HG03460 (cell line): Measurements from ENCODE around the gene RAB43.
"Not testable (repeated sequence)": the region's sequence is repeated elsewhere in the genome, so short reads cannot be mapped to it uniquely, and the experiment has no call there.

Experiments used
- ATAC-seq: cut with Tn5 transposase; IDR thresholded peaks from one replicate; pipeline ENCODE4 v1.9.1; 2021; ENCODE audit not compliant: unreplicated experiment

RAB43 gene

GRCh38 chr3:129100274-129100673, 21.3 kb downstream of the RAB43 start:
- no peak for ATAC-seq

DNA sequence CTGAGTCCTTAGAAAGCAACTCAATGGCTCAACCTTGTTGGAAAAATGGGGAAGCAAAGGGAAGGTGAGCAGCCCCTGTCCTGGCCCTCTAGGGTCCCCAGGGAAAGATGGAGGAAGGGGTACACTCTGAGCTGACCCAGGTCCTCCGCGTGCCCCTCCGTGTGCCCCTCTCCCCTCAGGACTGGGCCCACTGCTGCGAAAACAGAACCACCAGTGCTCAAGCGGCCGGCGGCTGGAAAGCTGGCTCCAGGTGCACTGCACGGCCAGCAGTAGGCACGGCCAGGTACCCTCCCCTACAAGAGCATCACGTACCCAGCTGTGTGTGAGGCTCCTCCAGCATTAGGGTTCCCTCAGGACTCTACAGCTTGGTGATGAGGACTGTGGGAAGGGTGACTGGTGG, 26.3 kb downstream of the RAB43 start:
- no peak for ATAC-seq

DNA sequence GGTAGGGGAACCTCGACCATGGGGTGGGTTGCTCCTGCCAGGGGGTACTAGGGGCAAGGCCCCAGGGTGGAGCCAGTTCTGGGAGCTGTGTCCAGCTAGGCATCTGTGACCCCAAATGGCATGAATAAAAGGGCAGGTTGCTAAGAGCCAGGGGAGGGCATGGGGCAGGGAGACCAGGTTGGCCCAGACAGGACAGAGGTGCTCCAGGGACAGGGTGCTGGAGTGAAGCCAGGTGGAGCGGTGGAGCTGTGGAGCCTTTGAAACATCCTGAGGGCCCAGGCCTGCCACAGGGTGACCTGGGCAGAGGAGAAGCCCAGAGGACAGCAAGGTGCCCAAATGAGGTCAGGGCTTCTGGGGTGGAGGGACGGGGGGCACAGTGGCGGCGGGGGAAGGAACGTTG, 33.3 kb downstream of the RAB43 start:
- ATAC-seq, result not testable (repeated sequence)

GRCh38 chr3:129087904-129088303, 33.7 kb downstream of the RAB43 start:
- not testable (repeated sequence) for ATAC-seq

DNA sequence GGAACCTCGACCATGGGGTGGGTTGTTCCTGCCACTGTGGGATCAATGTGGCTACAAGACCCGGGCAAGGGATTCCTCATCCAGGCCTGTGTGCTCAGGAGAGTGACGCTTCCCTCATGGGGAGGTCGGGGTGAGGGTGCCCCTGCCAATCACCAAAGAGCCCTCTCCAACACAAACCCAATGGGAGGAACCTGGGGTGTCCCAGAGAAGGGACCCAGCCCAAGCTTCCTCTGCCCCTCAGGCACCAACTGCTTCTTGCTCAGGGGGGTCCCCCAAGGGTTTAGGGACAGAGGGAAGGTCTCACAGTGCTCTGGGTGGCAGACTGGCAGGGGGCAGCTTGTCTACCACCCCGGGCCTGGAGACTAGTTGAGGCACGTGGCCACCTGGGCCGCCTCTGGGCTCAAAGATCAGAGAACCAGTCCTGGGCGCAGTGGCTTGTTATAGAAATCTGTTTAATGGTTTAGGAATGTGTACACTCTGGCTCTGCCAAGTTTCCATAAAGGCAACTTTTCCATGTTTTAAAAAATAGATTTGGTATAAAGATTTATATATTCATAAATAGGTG, 34.4 kb downstream of the RAB43 start:
- no peak for ATAC-seq

DNA sequence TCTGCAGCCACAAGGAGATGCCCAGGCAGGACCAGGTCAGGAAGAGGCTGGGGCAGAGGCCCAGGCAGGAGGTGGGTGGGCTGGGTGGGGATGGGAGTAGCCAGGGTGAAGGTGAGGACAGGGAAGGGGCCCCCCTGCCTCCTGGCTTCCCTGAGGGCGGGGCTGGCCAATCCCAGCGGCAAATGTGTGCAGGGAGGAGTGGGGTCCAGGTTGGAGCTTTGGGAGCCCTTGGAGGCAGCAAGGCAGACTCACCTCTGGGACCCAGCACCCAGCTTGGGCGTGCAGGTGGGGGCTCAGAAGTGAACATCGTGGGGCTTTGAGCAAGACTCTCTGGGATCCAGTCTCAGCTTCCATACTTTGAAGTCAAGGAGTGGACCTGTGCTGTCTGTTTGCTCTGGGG, 35.8 kb downstream of the RAB43 start:
- no peak for ATAC-seq

DNA sequence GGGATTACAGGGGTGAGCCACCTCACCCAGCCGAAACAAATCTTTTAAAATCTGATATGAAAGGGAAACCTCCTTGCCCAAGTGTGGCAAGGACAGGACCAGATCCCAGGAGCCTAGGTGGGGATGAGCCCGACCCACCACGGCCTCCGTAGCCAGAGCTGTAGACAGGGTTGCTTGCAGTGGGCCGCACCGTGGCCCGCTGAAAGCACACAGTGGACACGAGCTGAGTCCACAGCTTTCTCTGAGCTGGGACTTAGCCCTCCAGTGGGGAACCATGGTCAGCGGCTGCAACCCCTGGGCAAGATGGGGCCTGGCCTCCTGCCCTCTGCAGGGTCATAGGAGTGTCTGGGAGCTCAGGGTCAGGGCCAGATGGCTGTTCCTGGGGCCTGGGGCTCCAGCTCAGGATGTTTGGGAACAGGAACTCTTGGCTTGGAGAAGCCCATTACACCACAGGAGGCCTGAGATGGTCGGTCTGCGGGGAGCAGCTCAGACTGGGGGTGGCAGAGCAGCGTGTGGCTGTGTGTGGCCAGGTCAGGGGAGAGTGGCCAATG, 36.4 kb downstream of the RAB43 start:
- no peak for ATAC-seq

- no peak for ATAC-seq
These were observed 37.1 kb downstream of the RAB43 start for GRCh38 chr3:129084501-129084900.

GRCh38 chr3:129082026-129082425, 39.6 kb downstream of the RAB43 start:
- ATAC-seq, result no peak

DNA sequence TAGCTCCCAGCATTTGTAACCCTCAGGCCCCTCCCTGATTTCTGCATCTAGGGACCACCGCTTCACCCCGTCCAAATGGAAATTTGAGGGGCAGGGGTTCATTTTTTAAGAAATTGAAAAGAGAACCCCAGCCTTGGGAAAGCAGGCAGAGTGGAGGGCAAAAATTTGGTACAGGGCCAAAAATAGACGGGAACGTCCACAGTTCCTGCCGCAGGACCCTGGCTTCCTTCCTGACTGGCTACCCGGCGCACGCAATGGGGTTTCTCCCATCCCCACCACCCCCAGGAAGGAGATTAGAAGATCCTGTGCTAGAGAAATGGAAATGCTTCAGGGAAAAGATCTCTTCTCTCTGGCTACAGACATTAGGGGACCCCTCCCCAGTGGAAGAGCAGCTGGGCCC, 40.1 kb downstream of the RAB43 start:
- ATAC-seq, result no peak

- no peak for ATAC-seq
These were observed 43.1 kb downstream of the RAB43 start for GRCh38 chr3:129078510-129078909.

DNA sequence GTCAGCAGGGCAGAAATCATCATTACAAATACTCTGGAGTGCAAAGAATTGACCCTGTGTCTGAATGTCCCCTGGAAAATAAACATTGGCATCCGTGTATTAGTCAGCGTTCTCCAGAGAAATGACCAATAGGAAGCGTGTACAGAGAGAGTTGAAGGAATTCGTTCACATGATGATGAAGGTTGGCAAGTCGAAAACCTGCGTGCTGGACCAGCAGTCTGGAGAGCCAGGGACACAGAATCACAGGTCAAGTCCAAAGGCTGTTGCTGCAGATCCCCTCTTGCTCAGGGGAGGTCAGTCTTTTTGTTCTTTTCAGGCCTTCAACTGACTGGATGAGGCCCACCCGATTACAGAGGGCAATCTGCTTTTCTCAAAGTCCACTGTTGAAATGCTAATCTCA, 44.4 kb downstream of the RAB43 start:
- ATAC-seq, result no peak

GRCh38 chr3:129070086-129070885, 51.3 kb downstream of the RAB43 start:
- ATAC-seq, result no peak

GRCh38 chr3:129069313-129070085, 52.1 kb downstream of the RAB43 start:
- not testable (repeated sequence) for ATAC-seq

DNA sequence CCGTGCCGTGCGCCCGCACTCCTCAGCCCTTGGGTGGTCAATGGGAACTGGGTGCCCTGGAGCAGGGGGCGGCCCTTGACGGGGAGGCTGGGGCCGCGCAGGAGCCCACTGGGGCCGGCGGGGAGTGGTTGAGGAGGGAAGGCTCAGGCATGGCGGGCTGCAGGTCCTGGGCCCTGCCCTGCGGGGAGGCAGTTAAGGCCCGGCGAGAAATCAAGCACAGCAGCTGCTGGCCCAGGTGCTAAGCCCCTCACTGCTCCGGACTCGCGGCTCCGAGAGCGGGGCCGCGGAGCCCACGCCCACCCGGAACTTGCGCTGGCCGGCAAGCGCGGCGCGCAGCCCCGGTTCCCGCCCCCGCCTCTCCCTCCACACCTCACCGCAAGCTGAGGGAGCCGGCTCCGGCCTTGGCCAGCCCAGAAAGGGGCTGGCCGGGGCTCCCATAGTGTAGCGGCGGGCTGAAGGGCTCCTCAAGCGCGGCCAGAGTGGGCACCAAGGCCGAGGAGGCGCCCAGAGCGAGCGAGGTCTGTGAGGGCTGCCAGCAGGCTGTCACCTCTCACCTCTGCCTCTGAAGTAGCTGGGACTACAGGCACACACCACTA, 53.2 kb downstream of the RAB43 start:
- ATAC-seq, result no peak

- not testable (repeated sequence) for ATAC-seq
These were observed 53.9 kb downstream of the RAB43 start for GRCh38 chr3:129067719-129068118.

- no peak for ATAC-seq
These were observed 55.9 kb downstream of the RAB43 start for GRCh38 chr3:129065720-129066073.

- no peak for ATAC-seq
These were observed 56.4 kb downstream of the RAB43 start for GRCh38 chr3:129065016-129065719.

DNA sequence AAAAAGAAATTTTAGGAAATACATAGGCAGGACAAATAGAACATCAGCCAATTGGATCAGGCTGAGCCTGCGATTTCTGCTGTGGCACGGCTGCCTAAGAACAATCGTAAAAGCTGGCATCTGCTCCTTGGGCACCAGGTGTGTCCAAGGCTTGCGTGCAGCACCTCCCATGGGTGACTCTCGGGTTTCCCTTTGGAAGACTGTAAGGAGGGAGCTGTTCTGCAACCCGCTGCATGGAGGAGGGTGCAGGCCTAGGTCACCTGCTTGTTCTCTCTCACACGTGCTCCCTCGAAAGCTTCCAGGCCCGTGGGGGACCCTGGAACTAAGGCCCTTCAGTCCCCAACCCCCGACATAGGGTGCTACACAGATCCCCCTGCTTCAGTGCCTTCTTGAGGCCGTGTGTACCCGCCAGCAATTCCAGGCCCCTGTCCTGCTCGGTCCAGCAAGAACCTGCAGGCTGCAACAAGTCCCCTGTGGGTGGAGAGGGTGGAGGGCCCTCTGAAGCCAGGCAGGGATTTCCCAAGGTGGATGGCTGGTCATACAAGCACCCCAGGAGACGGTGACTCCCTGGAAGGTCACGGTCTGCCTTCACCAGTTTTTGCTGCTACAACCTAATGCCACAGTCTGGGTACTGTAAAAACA, 57.6 kb downstream of the RAB43 start:
- ATAC-seq, result no peak

DNA sequence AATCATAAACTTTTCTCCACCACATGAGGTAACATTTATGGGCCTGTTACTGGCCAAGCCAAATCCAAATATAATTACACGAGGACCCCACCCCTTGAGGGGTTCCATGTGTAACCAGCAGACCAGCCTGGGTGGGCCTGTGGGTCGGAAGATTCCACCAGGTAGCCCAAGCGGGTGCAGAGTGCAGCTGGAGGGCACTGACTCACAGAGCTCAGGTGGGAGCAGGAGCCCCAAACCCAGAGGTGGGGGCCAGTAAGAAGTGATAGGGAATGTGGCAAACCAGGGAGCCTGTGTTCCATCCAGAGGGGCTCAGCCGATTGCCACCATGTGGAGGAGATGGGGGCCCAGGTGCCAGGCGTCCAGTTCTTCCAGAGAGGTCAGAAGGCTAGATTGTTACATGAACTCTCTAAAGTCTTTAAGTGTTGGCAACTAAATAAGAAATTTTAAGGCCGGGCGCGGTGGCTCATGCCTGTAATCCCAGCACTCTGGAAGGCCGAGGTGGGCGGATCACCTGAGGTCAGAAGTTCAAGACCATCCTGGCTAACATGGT, 58.4 kb downstream of the RAB43 start:
- ATAC-seq, result no peak
